GM21737 (cell line): ENCODE measurements around the gene SUMO2.
A peak's percentile ranks its signal among the peaks of the same experiment; 100 is the strongest.
"Not testable (repeated sequence)": the region's sequence is repeated elsewhere in the genome, so short reads cannot be mapped to it uniquely, and the experiment has no call there.

Experiments used
- ATAC-seq: cut with Tn5 transposase; IDR thresholded peaks from one replicate; pipeline ENCODE4 v1.9.1; 2021; ENCODE audit warnings: mild to moderate bottlenecking, moderate library complexity; ENCODE audit not compliant: unreplicated experiment

The SUMO2 gene

DNA sequence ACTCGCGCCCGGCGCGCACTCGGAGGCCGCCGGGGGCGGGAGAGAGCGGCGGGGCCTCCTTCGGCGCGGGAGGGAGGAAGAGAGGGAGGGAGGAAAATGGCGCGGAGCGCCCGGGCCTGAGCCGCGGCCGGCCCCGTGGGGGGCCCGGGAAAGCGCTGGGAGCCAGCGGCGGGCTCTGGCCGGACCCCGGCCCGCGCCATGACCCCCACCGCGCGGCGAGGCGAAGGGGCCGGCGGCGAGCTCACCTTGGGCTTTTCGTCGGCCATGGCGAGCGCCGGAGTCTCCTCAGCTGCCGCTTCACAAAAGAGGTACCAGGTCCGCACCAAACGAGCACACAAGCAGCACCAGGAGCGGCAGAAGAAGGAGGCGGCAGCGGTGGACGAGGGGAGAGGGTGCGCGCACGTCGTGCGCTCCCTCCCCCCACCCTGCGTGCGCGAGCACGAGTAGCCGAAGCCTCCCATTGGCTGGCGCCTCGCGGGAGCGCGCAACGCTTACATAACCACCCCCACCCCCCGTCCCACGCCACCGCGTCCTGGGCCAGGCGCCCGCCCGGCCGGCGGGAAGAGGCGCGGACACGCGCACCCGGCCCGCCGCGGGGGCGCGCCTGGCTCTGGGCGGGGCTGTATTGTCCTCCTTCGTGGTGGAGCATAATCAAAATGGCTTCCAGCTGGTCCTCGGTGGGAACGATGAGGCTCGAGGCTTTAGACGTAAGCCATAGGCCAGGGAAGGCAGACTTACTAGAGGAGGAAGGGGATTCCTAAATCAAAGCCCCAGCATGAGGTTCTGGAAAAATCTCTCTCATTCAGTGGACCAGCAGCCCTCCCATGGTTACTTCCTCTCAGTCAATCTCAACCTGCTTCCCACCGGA lies at the start of gene SUMO2:
Gene SUMO2, minus strand, starts transcription at position 391 of the 868 bp plus-strand sequence. Its CDS starts 125 bp downstream, at position 266.
- ATAC-seq = peak; percentile 73

DNA sequence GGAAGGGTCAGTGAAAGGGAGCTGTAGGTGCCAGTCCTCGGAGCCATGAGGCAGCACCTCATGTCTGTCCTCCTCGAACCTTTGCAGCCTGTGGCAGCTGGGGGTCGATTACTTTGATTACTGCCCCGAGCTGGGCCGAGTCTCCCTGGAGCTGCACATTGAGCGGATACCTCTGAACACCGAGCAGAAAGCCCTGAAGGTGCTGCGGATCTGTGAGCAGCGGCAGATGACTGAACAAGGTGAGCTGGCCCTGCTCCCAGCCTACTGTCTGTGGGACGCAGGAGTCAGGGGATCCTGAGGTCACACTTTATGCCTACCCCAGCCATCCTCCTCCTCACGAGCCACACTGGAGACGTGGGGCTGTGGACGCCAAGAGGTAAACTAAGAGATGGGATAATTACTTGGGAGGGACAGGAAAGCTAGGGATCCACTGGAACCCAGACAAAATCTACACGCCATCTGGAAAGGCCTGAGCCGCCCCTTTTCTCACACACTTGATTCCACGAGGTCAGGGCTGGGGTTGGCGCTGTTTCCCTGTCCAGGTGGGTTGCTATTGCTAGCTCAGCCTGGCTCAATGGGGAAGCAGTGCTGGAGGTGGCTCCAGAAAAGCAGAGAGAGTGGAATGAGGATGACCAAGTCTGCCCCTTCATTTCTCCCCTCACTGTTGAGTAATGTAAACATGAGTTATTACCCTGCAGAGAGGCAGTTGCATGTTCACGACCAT lies 49.1 kb upstream of the SUMO2 start:
- no peak for ATAC-seq

DNA sequence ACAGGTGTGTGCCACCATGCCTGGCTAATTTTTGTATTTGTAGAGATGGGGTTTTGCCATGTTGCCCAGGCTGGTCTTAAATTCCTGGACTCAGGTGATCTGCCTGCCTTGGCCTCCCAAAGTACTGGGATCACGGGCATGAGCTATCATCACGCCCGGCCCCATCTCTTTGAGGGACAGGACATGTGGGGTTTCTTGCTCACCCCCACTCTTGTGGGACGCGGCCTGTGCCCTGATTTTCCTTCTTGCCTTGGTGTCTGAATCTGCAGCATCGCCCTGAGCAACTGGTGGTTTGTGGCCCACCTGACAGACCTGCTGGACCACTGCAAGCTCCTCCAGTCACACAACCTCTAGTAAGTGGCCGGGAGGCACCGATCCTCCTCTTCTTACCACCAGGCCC lies 48.3 kb upstream of the SUMO2 start:
- ATAC-seq = no peak

DNA sequence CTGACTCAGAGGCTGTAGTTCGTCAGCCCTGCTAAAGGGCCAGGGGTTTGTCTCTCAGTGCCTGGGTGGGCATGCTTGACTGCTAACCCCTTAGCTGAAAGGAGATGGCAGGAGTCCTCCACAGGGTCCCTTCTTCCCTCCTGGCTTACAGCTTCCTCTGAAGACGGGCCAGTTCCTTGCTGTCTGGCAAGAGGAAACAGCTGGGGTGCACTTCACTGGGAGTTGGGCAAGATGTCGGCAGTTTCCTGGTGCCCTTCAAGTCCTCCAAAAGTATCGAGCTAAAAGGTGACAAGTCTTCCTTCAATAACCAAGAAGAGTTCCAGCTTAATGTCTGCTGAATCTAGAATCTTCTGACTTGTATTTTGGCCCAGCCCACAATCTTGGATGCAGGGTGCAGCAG lies 46.1 kb upstream of the SUMO2 start:
- no peak for ATAC-seq

DNA sequence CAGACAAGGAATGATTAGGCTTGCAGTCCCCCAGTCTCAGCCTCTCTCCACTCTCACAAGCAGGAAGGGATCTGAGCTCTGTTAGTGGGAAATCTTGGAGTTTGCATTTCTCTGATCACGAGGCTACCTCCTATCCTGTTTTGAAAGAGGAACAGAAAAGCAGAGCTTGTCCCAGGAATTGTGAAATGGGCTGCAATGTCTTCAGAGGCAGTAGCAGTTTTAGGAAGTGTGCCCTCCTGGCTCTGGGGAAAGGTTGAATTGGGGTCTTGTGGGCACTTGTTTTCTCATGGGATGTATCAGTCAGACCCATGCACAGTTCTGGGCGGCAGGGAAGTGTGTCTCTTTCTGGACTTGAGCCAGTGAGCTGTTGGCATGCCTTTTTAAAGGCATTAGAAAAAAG lies 45.5 kb upstream of the SUMO2 start:
- no peak for ATAC-seq

DNA sequence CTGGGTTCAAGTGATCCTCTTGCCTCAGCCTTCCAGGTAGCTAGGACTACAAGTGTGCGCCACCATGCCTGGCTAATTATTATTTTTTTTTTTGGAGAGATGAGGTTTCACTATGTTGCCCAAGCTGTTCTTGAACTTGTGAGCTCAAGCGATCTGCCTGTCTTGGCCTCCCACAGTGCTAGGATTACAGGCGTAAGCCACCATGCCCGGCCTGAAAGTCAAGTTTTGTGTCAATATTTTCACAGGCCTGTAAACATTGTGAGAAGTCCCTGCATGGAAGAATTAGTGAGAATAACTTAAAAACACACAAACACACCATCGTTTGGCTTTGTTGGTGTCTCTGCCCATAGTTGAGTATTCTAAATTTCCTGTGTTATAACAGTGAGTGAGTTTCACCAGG lies 45.0 kb upstream of the SUMO2 start:
- ATAC-seq = no peak

DNA sequence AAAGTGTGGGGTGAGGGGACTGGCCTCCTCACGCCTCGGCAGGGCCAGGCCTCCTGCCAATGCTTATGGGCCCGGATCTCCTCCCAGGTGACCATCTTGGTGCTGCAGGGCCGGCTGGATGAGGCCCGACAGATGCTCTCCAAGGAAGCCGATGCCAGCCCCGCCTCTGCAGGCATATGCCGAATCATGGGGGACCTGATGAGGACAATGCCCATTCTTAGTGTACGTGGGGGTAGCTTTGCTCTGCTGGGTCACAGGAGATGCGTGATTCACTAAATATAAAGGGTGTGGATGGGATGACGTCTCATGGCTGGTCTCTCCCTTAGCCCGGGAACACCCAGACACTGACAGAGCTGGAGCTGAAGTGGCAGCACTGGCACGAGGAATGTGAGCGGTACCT lies 42.3 kb upstream of the SUMO2 start:
- no peak for ATAC-seq

DNA sequence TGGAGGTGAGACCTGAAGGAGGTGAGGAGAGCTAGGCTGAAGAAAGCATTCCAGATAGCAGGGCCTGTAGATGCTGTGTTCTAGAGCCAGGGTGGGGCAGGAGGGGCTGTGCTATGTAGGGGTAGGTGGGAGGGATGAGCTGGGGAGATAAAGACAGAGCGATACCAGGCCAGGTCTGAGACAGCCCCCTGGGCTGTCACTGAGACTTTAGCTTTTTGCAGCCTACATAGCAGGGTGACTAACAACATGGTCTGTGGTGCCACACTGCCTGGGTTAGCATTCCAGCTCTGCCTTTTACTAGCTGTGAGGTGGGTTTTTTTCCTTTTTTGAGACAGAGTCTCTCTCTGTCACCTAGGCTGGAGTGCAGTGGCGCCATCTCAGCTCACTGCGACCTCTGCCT lies 37.1 kb upstream of the SUMO2 start:
- no peak for ATAC-seq

DNA sequence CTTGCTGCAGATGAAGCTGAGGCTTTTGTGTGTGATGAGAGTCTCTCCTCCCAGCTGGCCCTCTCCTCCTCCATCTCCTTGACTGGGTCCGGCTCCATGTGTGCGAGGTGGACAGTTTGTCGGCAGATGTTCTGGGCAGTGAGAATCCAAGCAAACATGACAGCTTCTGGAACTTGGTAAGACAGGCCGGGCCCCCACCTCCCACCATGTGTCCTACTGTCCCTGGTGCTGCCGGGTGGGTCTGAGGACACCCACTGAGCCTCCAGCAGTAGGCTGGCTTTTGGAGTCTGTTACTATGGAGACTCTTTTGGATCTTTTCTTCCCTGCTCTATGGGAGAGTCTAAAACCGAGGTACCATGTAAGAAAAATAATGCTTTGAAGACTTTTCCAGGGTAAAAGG lies 35.4 kb upstream of the SUMO2 start:
- ATAC-seq = no peak

DNA sequence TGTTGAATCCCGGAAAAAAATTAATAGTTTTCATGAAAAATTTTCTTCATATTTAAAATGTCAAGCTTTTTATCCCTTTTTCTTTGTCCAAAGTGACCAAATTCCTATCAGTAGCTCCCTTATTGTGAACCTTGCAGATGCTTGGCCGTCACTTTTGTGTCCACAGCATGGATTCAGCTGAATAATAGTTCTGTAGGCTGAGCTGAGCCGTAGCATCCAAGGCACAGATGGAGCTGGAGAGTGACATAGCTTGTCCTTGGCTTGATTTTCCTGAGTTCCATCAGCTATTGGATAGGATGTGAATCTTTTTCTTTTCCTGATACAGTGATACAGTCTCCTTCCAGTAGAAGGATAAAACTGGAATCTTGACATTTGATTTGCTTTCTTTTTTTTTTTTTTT lies 26.3 kb upstream of the SUMO2 start:
- no peak for ATAC-seq

DNA sequence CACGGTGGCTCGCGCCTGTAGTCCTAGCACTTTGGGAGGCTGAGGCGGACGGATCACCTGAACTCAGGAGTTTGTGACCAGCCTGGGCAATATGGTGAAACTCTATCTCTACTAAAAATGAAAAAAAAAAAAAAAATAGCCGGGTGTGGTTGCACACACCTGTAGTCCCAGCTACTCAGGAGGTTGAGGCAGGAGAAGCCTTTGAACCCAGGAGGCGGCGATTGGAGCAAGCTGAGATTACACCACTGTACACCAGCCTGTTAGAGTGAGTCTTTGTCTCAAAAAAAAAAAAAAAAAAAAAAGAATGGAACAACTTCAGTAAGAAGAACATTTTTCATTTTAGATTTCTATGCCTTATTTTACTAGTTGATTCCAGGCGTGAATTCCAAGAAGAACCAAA lies 25.4 kb upstream of the SUMO2 start:
- no peak for ATAC-seq

DNA sequence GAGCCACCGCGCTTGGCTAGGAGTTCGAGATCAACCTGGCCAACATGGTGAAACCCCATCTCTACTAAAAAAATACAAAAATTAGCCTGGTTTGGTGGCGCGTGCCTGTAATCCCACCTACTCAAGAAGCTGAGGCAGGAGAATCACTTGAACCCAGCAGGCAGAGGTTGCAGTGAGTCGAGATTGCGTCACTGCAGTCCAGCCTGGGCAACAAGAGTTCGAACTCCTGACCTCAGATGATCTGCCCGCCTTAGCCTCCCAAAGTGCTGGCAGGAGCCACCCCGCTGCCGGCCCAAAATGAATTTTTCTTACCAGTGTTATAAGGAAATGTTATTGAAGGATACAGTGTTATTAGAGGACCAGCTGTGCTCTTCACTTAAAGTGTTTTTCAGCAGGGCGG lies 25.0 kb upstream of the SUMO2 start:
- ATAC-seq = no peak

DNA sequence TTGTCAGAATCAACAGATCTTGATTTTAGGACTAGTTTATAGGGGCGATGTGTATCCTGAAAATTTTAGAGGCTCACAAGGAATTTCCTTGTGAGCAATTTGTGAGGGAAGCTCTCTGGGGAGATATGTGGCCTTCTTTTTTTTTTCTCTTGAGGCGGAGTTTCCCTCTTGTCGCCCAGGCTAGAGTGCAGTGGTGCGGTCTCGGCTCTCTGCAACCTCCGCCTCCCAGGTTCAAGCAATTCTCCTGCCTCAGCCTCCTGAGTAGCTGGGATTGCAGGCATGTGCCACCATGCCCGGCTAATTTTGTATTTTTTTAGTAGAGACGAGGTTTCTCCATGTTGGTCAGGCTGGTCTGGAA lies 24.3 kb upstream of the SUMO2 start:
- ATAC-seq = not testable (repeated sequence)

DNA sequence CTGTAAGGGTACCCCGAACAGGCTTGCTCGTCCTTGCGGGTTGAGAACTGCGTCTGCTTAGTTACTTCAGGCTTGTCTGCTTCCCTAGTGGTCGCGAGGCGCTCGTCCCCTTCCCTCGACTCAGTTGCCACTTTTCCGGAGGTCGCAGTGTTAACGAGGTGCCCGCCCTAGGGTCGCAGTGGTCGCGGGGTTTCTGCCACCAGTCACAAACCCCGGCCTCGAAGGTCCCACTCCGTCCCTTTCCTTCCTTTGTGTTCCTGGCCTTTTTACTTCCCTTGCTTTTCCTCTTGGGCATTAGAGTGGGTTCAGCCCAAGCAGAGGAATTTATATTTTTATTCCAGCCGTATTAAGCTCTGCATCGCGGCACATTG lies 23.0 kb upstream of the SUMO2 start:
- no peak for ATAC-seq

DNA sequence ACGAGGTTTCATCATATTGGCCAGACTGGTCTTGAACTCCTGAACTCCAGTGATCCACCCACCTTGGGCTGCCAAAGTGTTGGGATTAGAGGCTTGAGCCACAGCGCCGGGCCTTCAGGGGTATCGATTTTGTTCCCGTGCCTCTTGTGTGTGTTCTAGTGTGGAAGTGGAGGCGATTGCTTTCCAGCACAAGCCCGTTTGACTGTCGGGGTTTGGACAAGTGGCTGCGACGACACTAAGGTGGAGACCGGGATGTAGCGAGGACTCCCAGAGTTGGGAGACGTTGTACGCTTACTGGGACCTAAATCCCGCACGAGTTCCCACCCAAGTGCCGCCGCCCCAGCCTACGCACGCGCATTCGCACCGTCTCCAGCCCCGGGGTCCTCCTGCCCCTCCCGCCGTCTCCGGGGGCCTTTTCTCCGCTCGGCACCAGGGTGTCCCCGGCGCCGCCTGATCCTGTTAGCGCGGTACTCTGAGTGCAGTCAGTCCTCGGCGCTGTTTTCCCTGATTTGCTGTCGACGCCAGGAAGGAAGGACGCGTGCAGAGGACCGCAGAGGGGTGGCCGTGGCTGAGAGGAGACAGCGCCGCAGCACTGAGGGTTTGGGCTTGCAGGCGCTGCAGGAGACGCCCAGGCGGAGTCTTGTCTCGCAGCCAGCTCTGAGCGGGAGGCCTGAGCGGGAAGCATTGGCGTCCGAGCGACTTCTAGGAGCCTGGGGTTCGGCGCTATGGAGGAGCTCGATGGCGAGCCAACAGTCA lies 22.5 kb upstream of the SUMO2 start, which contains the start of gene NUP85:
Gene NUP85, plus strand, starts transcription at position 643 of the 756 bp plus-strand sequence. Its CDS starts 83 bp downstream, at position 726.
- peak; percentile 78 for ATAC-seq

DNA sequence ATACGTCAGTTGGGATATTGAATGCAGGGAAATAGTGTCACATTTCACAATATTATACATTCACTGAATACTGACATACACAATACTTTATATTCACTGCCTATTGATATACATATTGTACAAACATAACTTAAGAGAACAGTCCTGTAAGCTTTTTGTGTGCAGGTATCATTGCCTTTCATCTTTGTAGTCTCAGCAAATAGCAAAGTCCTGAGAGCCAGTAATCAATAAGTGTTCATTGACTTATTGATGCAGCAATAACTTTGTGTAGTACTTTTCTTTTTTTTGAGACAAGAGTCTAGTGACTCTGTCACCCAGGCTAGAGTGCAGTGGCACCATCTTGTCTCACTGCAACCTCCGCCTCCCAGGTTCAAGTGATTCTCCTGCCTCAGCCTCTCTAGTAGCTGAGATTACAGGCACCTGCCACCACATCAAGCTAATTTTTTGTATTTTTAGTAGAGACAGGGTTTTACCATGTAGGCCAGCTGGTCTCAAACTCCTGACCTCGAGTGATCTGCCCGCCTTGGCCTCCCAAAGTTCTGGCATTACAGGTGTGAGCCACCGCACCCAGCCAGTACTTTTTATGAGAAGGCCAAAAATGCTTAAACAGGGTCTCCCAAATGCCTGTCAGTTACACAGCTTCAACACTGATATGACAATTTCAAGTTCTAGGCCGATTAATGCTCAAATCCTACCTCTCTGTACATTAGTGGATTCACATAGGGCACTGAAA lies 17.3 kb upstream of the SUMO2 start:
- ATAC-seq = no peak

DNA sequence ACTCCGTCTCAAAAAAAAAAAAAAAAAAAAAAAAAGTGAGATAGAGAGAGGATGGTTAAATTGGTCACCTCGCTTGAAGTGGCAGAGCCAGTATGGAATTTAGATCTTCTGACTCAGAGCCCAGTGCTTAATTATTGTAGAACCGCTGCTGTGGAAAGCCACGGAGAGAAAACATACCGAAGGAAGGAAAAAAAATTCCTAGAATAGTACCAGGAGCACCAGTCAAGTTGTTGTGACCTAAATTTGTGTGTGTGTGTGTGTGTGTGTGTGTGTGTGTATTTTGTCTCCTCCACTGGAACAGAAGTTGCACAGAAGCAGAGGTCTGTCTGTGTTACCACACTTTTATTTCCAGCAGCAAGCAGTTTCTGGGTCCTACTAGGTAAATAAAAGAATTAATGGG lies 12.1 kb upstream of the SUMO2 start:
- no peak for ATAC-seq

DNA sequence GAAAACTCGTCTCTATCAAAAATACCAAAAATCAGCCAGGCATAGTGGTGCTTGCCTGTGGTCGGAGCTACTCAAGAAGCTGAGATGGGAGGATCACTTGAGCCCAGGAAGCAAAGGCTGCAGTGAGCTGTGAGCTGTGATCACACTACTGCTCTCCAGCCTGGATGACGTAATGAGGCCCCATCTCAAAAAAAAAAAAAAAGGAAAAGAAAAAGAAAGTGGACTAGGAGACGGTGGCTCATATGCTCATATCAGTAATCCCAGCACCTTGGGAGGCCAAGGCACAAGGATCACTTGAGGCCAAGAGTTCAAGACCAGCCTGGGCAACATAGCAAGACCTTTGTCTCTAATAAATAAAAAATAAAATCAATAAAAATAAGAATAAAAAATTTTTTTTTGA lies 8.8 kb upstream of the SUMO2 start:
- ATAC-seq = no peak

DNA sequence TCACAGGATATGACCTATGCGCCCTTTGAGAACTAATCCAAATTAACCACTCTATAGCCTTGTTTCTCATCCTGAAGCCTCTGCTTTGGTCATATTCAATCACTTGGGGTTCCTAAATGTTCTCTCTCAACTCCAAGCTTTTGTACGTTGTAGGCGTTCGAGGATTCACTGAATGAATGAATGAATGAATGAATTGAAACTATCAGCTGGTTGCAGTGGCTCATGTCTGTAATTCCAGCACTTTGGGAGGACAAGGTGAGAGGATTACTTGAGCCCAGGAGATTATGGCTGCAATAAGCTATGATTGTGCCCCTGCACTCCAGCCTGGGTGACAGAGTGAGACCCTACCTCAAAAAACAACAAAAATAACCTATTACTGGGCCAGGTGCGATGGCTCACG lies 5.9 kb upstream of the SUMO2 start:
- ATAC-seq = no peak

DNA sequence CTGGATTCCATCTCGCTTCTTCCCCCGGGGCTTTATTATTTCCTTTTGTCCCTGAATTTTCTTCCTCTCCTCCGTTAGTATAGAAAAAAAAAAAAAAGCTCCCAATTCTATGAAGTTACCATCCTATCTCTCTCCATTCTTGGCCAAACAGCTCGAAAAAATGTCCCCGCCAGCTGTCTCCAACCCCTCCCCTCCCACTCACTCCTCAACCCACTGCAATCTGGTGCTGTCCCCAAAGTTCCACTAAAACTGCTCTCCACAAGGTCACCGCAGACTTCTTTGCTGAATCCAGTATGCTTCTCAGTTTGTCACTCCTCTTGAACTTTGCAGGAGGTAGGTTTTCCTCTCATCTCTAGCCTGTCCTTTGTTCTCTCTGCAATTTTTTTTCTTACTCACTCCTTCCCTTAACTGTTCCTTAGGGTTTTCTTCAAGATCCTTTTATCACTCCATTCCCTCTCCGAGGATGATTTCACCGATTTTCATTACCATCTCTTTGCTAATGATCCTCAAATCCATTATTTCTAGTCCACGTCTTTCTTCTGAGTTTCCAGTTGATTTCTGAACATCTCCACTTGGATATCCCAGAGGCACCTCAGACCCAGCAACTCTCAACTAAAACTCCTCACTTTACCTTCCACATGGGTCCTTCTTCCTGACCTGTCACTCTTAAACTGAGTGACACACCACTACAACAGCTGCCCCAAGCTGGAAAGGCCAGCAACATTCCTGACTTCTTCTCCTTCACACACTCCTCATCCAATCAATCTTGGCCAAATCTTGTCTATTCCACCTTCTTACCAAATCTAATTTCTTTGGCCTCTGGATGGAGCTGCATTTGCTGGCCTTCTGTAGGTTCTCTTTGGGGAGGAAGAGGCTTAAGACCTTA lies 1.5 kb upstream of the SUMO2 start:
- ATAC-seq = no peak
